ENCODE measurements around the gene MARCHF2. TPM values are rescaled to one million over a fixed set of nuclear protein-coding genes. Genes with fewer than 3 reads are reported as not detected.
"Not testable (repeated sequence)": the region's sequence is repeated elsewhere in the genome, so short reads cannot be mapped to it uniquely, and the experiment has no call there.

The MARCHF2 gene
- polyA plus RNA-seq, 4 donors = 8.3 to 30.0 (median 24.4) TPM

DNA sequence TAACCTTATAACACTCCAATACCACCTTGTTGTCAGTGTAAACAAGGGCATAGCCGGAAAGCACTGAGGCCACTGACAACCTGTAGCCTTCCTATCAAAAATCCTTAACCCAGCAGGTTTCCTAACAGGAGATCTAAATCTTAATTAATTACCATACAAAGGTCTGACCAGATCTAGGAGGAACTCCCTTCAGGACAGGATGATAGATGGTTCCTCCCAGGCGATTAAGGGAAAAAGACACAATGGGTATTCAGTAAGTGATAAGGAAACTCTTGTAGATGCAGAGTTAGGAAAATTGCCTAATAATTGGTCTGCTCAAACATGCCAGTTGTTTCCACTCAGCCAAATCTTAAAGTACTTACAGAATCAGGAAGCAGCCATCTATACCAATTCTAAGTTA is 28.0 kb upstream of the MARCHF2 start:
- not testable (repeated sequence) for DNase-seq; H3K36me3 ChIP-seq (ENCODE audit: control insufficient read depth in 3 of 3, insufficient read depth in 2 of 3, low read depth in 1 of 3, low read length in 3 of 3); H3K4me3 ChIP-seq (ENCODE audit: low read depth in 1 of 3, low read length in 3 of 3); H3K27ac ChIP-seq (ENCODE audit: low read depth in 1 of 3, low read length in 2 of 3); H3K27me3 ChIP-seq (ENCODE audit: control insufficient read depth in 3 of 3, insufficient read depth in 3 of 3, low read length in 3 of 3); H3K4me1 ChIP-seq (ENCODE audit: control insufficient read depth in 3 of 3, insufficient read depth in 2 of 3, low read depth in 1 of 3, low read length in 2 of 3); H3K9me3 ChIP-seq (ENCODE audit: control insufficient read depth in 2 of 2, insufficient read depth in 1 of 2, low read depth in 1 of 2, low read length in 1 of 2); FAIRE-seq
- 59 to 73% (median 60%) methylated on average over 2 of the region's 2 CpGs for WGBS, 3 donors

DNA sequence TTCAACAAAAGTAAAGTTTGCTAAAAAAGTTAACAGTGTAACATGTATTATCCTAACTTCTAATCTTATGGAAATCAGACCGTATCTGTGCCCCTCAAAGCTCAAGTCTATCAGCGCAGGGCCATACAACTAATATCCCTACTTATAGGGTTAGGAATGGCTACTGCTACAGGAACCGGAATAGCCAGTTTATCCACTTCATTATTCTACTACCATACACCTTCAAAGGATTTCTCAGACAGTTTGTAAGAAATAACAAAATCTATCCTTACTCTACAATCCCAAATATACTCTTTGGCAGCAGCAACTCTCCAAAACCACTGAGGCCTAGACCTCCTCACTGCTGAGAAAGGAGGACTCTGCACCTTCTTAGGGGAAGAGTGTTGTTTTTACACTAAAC is 27.5 kb upstream of the MARCHF2 start:
- H3K36me3 ChIP-seq (ENCODE audit: control insufficient read depth in 3 of 3, insufficient read depth in 2 of 3, low read depth in 1 of 3, low read length in 3 of 3); H3K4me1 ChIP-seq (ENCODE audit: control insufficient read depth in 3 of 3, insufficient read depth in 2 of 3, low read depth in 1 of 3, low read length in 2 of 3); H3K27me3 ChIP-seq (ENCODE audit: control insufficient read depth in 3 of 3, insufficient read depth in 3 of 3, low read length in 3 of 3); H3K9me3 ChIP-seq (ENCODE audit: control insufficient read depth in 2 of 2, insufficient read depth in 1 of 2, low read depth in 1 of 2, low read length in 1 of 2); FAIRE-seq; H3K4me3 ChIP-seq (ENCODE audit: low read depth in 1 of 3, low read length in 3 of 3); H3K27ac ChIP-seq (ENCODE audit: low read depth in 1 of 3, low read length in 2 of 3); DNase-seq: not testable (repeated sequence)
- WGBS, 3 donors = 46 to 73% (median 57%) methylated on average over 3 of the region's 3 CpGs

DNA sequence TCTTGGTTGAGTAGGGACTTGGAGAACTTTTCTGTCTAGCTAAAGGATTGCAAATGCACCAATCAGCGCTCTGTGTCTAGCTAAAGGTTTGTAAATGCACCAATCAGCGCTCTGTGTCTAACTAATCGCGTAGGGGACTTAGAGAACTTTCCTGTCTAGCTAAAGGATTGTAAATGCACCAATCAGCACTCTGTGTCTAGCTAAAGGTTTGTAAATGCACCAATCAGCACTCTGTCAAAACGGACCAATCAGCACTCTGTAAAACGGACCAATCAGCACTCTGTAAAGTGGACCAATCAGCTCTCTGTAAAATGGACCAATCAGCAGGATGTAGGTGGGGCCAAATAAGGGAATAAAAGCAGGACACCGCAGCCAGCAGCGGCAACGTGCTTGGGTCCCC is 26.7 kb upstream of the MARCHF2 start:
- FAIRE-seq = not testable (repeated sequence)

DNA sequence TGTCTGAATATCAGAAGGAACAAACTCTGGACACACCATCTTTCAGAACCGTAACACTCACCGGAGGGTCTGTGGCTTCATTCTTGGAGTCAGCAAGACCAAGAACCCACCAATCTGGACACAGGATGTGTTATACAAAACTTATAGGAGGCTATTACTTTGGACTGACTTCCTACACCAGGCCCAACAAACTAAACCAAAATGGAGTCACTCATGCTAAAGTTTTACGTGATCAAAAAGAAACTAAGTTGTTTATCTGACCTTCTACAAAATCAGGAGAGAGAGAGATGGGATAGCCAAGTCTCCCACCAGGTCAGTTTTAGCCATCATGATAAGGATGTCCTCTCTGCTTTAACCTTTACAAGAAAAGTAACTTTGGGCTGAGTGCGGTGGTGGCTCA is 26.1 kb upstream of the MARCHF2 start:
- H3K36me3 ChIP-seq (ENCODE audit: control insufficient read depth in 3 of 3, insufficient read depth in 2 of 3, low read depth in 1 of 3, low read length in 3 of 3) = no peaks in the 10 kb centered on the region
- no peak for FAIRE-seq
- H3K27ac ChIP-seq (ENCODE audit: low read depth in 1 of 3, low read length in 2 of 3) = no peak overlapping the region
- H3K9me3 ChIP-seq (ENCODE audit: control insufficient read depth in 2 of 2, insufficient read depth in 1 of 2, low read depth in 1 of 2, low read length in 1 of 2) = peaks cover 0 to 4% of the 10 kb centered on the region in 2 donors
- H3K4me3 ChIP-seq (ENCODE audit: low read depth in 1 of 3, low read length in 3 of 3) = no peak overlapping the region
- H3K27me3 ChIP-seq (ENCODE audit: control insufficient read depth in 3 of 3, insufficient read depth in 3 of 3, low read length in 3 of 3) = no peaks in the 10 kb centered on the region
- H3K4me1 ChIP-seq (ENCODE audit: control insufficient read depth in 3 of 3, insufficient read depth in 2 of 3, low read depth in 1 of 3, low read length in 2 of 3) = peaks cover 2 to 9% (median 6%) of the 10 kb centered on the region in 3 donors
- 75 to 95% (median 83%) methylated on average over 4 of the region's 4 CpGs for WGBS, 3 donors
- no peak for DNase-seq

More for the DNA sequence above, 26.7 kb upstream of the MARCHF2 start:
- H3K27me3 ChIP-seq (ENCODE audit: control insufficient read depth in 3 of 3, insufficient read depth in 3 of 3, low read length in 3 of 3); H3K9me3 ChIP-seq (ENCODE audit: control insufficient read depth in 2 of 2, insufficient read depth in 1 of 2, low read depth in 1 of 2, low read length in 1 of 2); H3K36me3 ChIP-seq (ENCODE audit: control insufficient read depth in 3 of 3, insufficient read depth in 2 of 3, low read depth in 1 of 3, low read length in 3 of 3); DNase-seq; H3K27ac ChIP-seq (ENCODE audit: low read depth in 1 of 3, low read length in 2 of 3); H3K4me3 ChIP-seq (ENCODE audit: low read depth in 1 of 3, low read length in 3 of 3); H3K4me1 ChIP-seq (ENCODE audit: control insufficient read depth in 3 of 3, insufficient read depth in 2 of 3, low read depth in 1 of 3, low read length in 2 of 3): not testable (repeated sequence)
- WGBS, 3 donors = 86 to 89% (median 86%) methylated on average over 9 of the region's 9 CpGs

DNA sequence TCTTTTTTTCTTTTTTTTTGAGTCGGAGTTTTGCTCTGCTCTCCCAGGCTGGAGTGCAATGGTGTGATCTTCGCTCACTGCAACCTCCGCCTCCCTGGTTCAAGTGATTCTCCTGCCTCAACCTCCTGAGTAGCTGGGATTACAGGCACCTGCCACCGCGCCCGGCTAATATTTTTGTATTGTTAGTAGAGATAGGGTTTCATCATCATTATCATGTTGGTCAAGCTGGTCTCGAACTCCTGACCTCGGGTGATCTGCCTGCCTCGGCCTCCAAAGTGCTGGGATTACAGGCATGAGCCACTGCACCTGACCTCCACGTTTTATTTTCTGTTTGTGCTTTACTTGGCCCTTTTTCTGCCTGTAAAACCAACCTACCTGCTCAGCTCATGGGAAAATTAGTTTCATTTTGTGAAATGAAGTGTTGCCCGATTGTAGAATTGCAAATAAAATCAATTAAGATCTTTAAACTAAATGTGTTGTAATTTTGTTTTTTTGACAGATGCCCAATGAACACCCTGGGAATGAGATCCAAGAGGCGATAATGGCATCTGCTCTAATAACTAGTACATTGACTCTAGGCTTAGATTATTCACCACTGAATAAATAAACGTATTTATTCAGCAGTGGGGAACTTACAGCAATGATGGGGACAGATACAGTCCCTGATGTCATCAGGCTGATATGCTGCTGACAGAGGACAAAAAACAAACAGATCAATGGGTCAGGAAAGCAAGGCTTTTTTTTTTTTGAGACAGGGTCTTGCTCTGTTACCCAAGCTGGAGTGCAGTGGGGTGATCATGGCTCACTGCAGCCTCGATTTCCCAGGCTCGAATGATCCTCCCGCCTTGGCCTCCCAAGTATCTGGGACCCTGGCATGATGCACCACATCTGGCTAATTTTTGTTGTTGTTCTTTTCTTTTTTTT is 25.2 kb upstream of the MARCHF2 start:
- H3K27ac ChIP-seq (ENCODE audit: low read depth in 1 of 3, low read length in 2 of 3) = peak overlapping the region in 1 of 3 donors; percentile 24
- FAIRE-seq = no peak

DNA sequence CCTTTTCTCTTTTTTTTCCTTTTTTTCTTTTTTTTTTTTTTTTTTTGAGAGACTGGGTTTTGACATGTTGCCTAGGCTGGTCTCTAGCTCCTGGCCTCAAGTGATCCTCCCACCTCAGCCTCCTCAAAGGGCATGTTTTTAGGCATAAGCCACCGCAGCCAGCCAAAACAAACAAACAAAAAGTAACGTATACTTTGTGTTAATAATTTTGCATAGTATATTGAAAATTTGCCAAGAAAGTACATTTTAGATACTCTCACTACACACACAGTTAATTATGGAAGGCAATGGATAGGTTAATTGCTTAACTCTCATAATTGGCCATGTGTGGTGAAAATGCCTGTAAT is 24.5 kb upstream of the MARCHF2 start:
- H3K27me3 ChIP-seq (ENCODE audit: control insufficient read depth in 3 of 3, insufficient read depth in 3 of 3, low read length in 3 of 3) = no peaks in the 10 kb centered on the region
- H3K9me3 ChIP-seq (ENCODE audit: control insufficient read depth in 2 of 2, insufficient read depth in 1 of 2, low read depth in 1 of 2, low read length in 1 of 2) = peaks cover 0 to 4% of the 10 kb centered on the region in 2 donors
- H3K4me3 ChIP-seq (ENCODE audit: low read depth in 1 of 3, low read length in 3 of 3) = no peak overlapping the region
- 44 to 70% (median 48%) methylated on average over 2 of the region's 2 CpGs for WGBS, 3 donors
- peaks cover 0 to 9% (median 0%) of the 10 kb centered on the region in 3 donors for H3K36me3 ChIP-seq (ENCODE audit: control insufficient read depth in 3 of 3, insufficient read depth in 2 of 3, low read depth in 1 of 3, low read length in 3 of 3)
- peaks cover 2 to 9% (median 6%) of the 10 kb centered on the region in 3 donors for H3K4me1 ChIP-seq (ENCODE audit: control insufficient read depth in 3 of 3, insufficient read depth in 2 of 3, low read depth in 1 of 3, low read length in 2 of 3)
- FAIRE-seq (no peak), DNase-seq (no peak)
- no peak overlapping the region for H3K27ac ChIP-seq (ENCODE audit: low read depth in 1 of 3, low read length in 2 of 3)

More for the DNA sequence above, 25.2 kb upstream of the MARCHF2 start:
- H3K36me3 ChIP-seq (ENCODE audit: control insufficient read depth in 3 of 3, insufficient read depth in 2 of 3, low read depth in 1 of 3, low read length in 3 of 3) = peaks cover 0 to 3% (median 0%) of the 10 kb centered on the region in 3 donors
- peaks cover 0 to 4% of the 10 kb centered on the region in 2 donors for H3K9me3 ChIP-seq (ENCODE audit: control insufficient read depth in 2 of 2, insufficient read depth in 1 of 2, low read depth in 1 of 2, low read length in 1 of 2)
- no peak overlapping the region for H3K4me3 ChIP-seq (ENCODE audit: low read depth in 1 of 3, low read length in 3 of 3)
- WGBS, 3 donors = 81 to 89% (median 86%) methylated on average over 16 of the region's 16 CpGs
- DNase-seq = peak; percentile 17 to 19
- no peaks in the 10 kb centered on the region for H3K27me3 ChIP-seq (ENCODE audit: control insufficient read depth in 3 of 3, insufficient read depth in 3 of 3, low read length in 3 of 3)
- peaks cover 2 to 9% (median 6%) of the 10 kb centered on the region in 3 donors for H3K4me1 ChIP-seq (ENCODE audit: control insufficient read depth in 3 of 3, insufficient read depth in 2 of 3, low read depth in 1 of 3, low read length in 2 of 3)

DNA sequence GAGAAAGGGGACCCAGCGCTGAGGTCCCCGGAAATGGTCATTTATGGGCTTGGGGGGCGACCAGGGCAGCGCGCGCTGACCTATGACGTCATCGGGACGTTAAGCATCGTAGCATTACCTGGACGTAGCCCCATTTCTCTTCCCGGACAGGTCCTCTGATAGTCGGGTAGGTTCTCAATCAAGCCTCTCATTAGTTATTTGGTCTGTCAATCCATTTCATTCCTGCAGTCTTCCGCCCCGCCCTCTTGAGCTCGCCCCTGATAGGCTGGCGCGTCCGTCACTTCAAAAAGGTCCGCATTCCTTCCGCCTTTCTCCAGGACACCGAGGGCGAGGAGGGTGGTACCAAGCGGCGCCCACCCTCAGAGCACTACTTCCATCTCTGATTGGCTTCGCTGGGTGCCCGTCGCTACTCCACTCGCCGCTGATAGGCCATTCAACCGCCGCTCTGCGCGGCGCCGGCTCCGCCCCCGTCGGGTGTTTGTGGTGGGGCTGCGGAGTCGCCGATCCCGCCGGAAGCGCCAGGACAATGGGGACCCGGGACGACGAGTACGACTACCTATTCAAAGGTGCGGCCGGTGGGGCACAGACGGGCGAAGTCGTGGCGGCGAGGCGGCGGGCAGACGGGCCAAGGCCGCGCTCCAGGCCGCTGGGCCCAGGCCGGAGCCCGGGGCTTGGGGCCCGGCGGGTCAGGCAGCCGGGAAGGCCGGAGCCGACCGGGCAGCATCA is 23.1 kb upstream of the MARCHF2 start, which contains the start of gene RAB11B:
Gene RAB11B (plus strand): TSS at position 470 of the 726 bp plus-strand sequence. CDS start 57 bp downstream, at position 527.
- FAIRE-seq (peak; percentile 68), DNase-seq (peak; percentile 100)
- Histone ChIP-seq H3K36me3 (ENCODE audit: control insufficient read depth in 3 of 3, insufficient read depth in 2 of 3, low read depth in 1 of 3, low read length in 3 of 3) (peaks cover 0 to 21% (median 0%) of the 10 kb centered on the region in 3 donors), H3K27ac (ENCODE audit: low read depth in 1 of 3, low read length in 2 of 3) (peak within 1 kb of the TSS; percentile 92 to 100 (median 100)), H3K4me3 (ENCODE audit: low read depth in 1 of 3, low read length in 3 of 3) (peak within 1 kb of the TSS; percentile 76 to 100 (median 97)), H3K4me1 (ENCODE audit: control insufficient read depth in 3 of 3, insufficient read depth in 2 of 3, low read depth in 1 of 3, low read length in 2 of 3) (peaks cover 2 to 9% (median 6%) of the 10 kb centered on the region in 3 donors), H3K9me3 (ENCODE audit: control insufficient read depth in 2 of 2, insufficient read depth in 1 of 2, low read depth in 1 of 2, low read length in 1 of 2) (peaks cover 0 to 4% of the 10 kb centered on the region in 2 donors), H3K27me3 (ENCODE audit: control insufficient read depth in 3 of 3, insufficient read depth in 3 of 3, low read length in 3 of 3) (no peaks in the 10 kb centered on the region)
- 0% methylated on average over 64 to 70 of the region's 70 CpGs for WGBS, 3 donors

DNA sequence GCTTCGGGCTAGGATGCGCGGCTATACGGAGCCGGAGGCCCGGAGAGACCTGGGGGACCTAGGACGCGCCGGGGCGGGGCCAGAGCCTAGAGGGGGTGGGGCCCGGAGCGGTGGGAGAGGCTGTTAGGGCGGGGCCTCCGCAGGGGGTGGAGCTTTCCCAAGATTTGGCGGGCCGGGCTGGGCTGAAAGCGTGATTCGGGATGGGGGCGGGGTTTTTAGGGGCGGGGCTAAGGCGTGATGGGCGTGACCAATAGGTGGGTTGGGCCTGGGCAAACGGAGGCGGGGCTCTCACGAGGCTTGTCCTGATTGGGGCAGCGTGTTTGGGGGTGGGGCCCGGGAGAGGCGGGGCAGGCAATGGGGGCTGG is 22.5 kb upstream of the MARCHF2 start:
- peak overlapping the region; percentile 59 to 100 (median 97) for H3K4me3 ChIP-seq (ENCODE audit: low read depth in 1 of 3, low read length in 3 of 3)
- WGBS, 3 donors = 0 to 2% (median 1%) methylated on average over 20 to 28 of the region's 28 CpGs

More for the DNA sequence above, 22.5 kb upstream of the MARCHF2 start:
- peaks cover 0 to 4% of the 10 kb centered on the region in 2 donors for H3K9me3 ChIP-seq (ENCODE audit: control insufficient read depth in 2 of 2, insufficient read depth in 1 of 2, low read depth in 1 of 2, low read length in 1 of 2)
- no peaks in the 10 kb centered on the region for H3K27me3 ChIP-seq (ENCODE audit: control insufficient read depth in 3 of 3, insufficient read depth in 3 of 3, low read length in 3 of 3)
- H3K36me3 ChIP-seq (ENCODE audit: control insufficient read depth in 3 of 3, insufficient read depth in 2 of 3, low read depth in 1 of 3, low read length in 3 of 3) = peaks cover 0 to 27% (median 0%) of the 10 kb centered on the region in 3 donors
- peaks cover 2 to 9% (median 6%) of the 10 kb centered on the region in 3 donors for H3K4me1 ChIP-seq (ENCODE audit: control insufficient read depth in 3 of 3, insufficient read depth in 2 of 3, low read depth in 1 of 3, low read length in 2 of 3)
- DNase-seq = peak; percentile 92 to 93
- no peak for FAIRE-seq
- H3K27ac ChIP-seq (ENCODE audit: low read depth in 1 of 3, low read length in 2 of 3) = peak overlapping the region; percentile 92 to 100 (median 100)

All from small intestine (tissue), 7 donors.